SK-N-SH (cell line): ENCODE data around the gene IL13RA1. TPM values are rescaled to one million over a fixed set of nuclear protein-coding genes. Genes with fewer than 3 reads are reported as not detected.
A peak's percentile ranks its signal among the peaks of the same experiment; 100 is the strongest.

Experiments used
- CTCF ChIA-PET: fragments of 300-600, 350-600 bp; formaldehyde crosslinking; extraction: SDS; loops from one replicate; lab custom pipeline; 2021; lab: Yijun Ruan, JAX
- POLR2A ChIA-PET: fragments of 350-600 bp; sonication (Branson Sonifier 250); formaldehyde crosslinking; extraction: SDS; loops from one replicate; lab custom pipeline; 2020; ENCODE audit warnings: antibody characterized with exemption, inconsistent platforms; lab: Yijun Ruan, JAX
- DNase-seq: peaks from one replicate; pipeline ENCODE4 v3.0.0; 2012
- H2AFZ ChIP-seq: fragments of 200-600 bp; sonication (generic); 2 replicates; pipeline ENCODE4 v1.8.1; 2016; ENCODE audit warnings: antibody characterized with exemption, mild to moderate bottlenecking, low read depth
- H3F3A ChIP-seq: fragments of 200-600 bp; sonication (generic); replicated peaks from 2 replicates; pipeline ENCODE3; 2016; ENCODE audit warnings: antibody characterized with exemption, mild to moderate bottlenecking; ENCODE audit not compliant: insufficient read depth
- H3K27ac ChIP-seq, 2 experiments: fragments of 200-500 bp in 1 of 2; fragments of 200-600 bp in 1 of 2; sonication (Bioruptor generic) in 1 of 2; sonication (generic), shearing (Covaris generic) in 1 of 2; 2 replicates each; pipeline versions ENCODE4 v1.5.1 to v1.6.1; 2014 to 2016; ENCODE audit warnings: low read depth in 2 of 2, inconsistent platforms in 1 of 2, low read length in 1 of 2, mild to moderate bottlenecking in 1 of 2, mixed read lengths in 1 of 2
- H3K27me3 ChIP-seq: fragments of 200-600 bp; sonication (generic), shearing (Covaris generic); 2 replicates; pipeline ENCODE4 v1.6.1; 2016; ENCODE audit warnings: mixed run types; ENCODE audit not compliant: insufficient read depth
- H3K36me3 ChIP-seq, 2 experiments: fragments of 200-500 bp in 1 of 2; fragments of 200-600 bp in 1 of 2; sonication (Bioruptor generic) in 1 of 2; sonication (generic) in 1 of 2; replicated peaks in 1 of 2; 2 replicates each; pipeline versions ENCODE3 to v1.5.1; 2014 to 2016; ENCODE audit warnings: low read length in 1 of 2, mild to moderate bottlenecking in 1 of 2; ENCODE audit not compliant: insufficient read depth in 2 of 2, control insufficient read depth in 1 of 2
- H3K4me1 ChIP-seq, 2 experiments: fragments of 200-500 bp in 1 of 2; fragments of 200-600 bp in 1 of 2; sonication (Bioruptor generic) in 1 of 2; sonication (generic), shearing (Covaris generic) in 1 of 2; 2 replicates each; pipeline versions ENCODE4 v1.5.1 to v1.6.1; 2014 to 2016; ENCODE audit warnings: low read depth in 1 of 2, low read length in 1 of 2, mixed run types in 1 of 2; ENCODE audit not compliant: insufficient read depth in 2 of 2, control insufficient read depth in 1 of 2
- H3K4me2 ChIP-seq: fragments of 200-600 bp; sonication (generic), shearing (Covaris generic); 2 replicates; pipeline ENCODE4 v1.6.1; 2017; ENCODE audit warnings: mixed run types
- H3K4me3 ChIP-seq, 2 experiments: fragments of 200-500 bp in 1 of 2; fragments of 200-600 bp in 1 of 2; sonication (Bioruptor generic) in 1 of 2; sonication (generic), shearing (Covaris generic) in 1 of 2; 2 replicates each; pipeline versions ENCODE4 v1.5.1 to v1.8.1; 2014 to 2016; ENCODE audit warnings: low read depth in 2 of 2, inconsistent platforms in 1 of 2, low read length in 1 of 2, mild to moderate bottlenecking in 1 of 2, mixed read lengths in 1 of 2, moderate library complexity in 1 of 2
- H3K79me2 ChIP-seq: fragments of 200-600 bp; sonication (generic); 2 replicates; pipeline ENCODE4 v1.8.1; 2017; ENCODE audit warnings: mild to moderate bottlenecking; ENCODE audit not compliant: insufficient read depth
- H3K9ac ChIP-seq: fragments of 200-600 bp; sonication (generic); 2 replicates; pipeline ENCODE4 v1.6.1; 2017; ENCODE audit warnings: mixed run types
- H3K9me2 ChIP-seq: fragments of 200-600 bp; sonication (generic); 2 replicates; pipeline ENCODE4 v1.6.1; 2017; ENCODE audit warnings: mixed run types
- H3K9me3 ChIP-seq: fragments of 200-600 bp; sonication (generic); 2 replicates; pipeline ENCODE4 v1.6.1; 2017; ENCODE audit warnings: mixed run types, mild to moderate bottlenecking, moderate library complexity
- H4K20me1 ChIP-seq: fragments of 200-600 bp; sonication (generic); 2 replicates; pipeline ENCODE4 v1.6.1; 2017; ENCODE audit warnings: mild to moderate bottlenecking, mixed run types; ENCODE audit not compliant: insufficient read depth
- EZH2phosphoT487 ChIP-seq: fragments of 200-600 bp; sonication (generic); IDR thresholded peaks from 2 replicates; pipeline ENCODE4 v1.6.1; 2017; ENCODE audit warnings: low read depth, mixed run types, mild to moderate bottlenecking, antibody characterized with exemption, moderate library complexity, borderline replicate concordance
- FOSL2 ChIP-seq: IDR thresholded peaks from 2 replicates; pipeline ENCODE4 v1.4.0; 2012; ENCODE audit warnings: low read depth, mild to moderate bottlenecking, moderate library complexity, borderline replicate concordance
- JUND ChIP-seq: IDR thresholded peaks from 2 replicates; pipeline ENCODE4 v1.4.0; 2012
- POLR2AphosphoS5 ChIP-seq: IDR thresholded peaks from 2 replicates; pipeline ENCODE4 v1.6.1; 2012; ENCODE audit warnings: low read depth, low read length
- RCOR1 ChIP-seq: fragments of 150-350 bp; IDR thresholded peaks from 2 replicates; pipeline ENCODE4 v1.6.1; 2017; ENCODE audit warnings: antibody characterized with exemption, low read length
- RXRA ChIP-seq: IDR thresholded peaks from 2 replicates; pipeline ENCODE4 v1.4.0; 2012; ENCODE audit warnings: low read depth, mild to moderate bottlenecking, borderline replicate concordance
- SIN3A ChIP-seq: IDR thresholded peaks from 2 replicates; pipeline ENCODE4 v1.6.1; 2012; ENCODE audit warnings: low read depth, mild to moderate bottlenecking, low read length, moderate library complexity, borderline replicate concordance
- TAF1 ChIP-seq: IDR thresholded peaks from 2 replicates; pipeline ENCODE4 v1.6.1; 2012; ENCODE audit warnings: low read depth, mild to moderate bottlenecking, low read length, moderate library complexity, borderline replicate concordance
- TEAD4 ChIP-seq: IDR thresholded peaks from 2 replicates; pipeline ENCODE4 v1.4.0; 2012; ENCODE audit warnings: mild to moderate bottlenecking, borderline replicate concordance; ENCODE audit not compliant: insufficient read depth
- WGBS: methylation state at CpG from one replicate; pipeline ENCODE4 v1.1.6; 2017; ENCODE audit warnings: low lambda C conversion rate; 5-methylcytosine and 5-hydroxymethylcytosine counted together
- polyA plus RNA-seq, 3 experiments: library from polyadenylated mRNA; depleted of rRNA; stranded (reverse); fragments of >200 nt; gene quantifications; 2 replicates each; pipeline ENCODE4 v1.2.3, GENCODE V29; 2012
- TF ChIP-seq, protein P1 (sequence below): fragments of 150-350 bp; IDR thresholded peaks from 2 replicates; pipeline ENCODE4 v1.6.1; 2017; ENCODE audit warnings: antibody characterized with exemption, low read length, low read depth, borderline replicate concordance
- TF ChIP-seq, protein P2 (sequence below): IDR thresholded peaks from 2 replicates; pipeline ENCODE4 v1.4.0; 2012; ENCODE audit warnings: low read depth
- TF ChIP-seq, protein P3 (sequence below): fragments of 200-600 bp; sonication (generic); IDR thresholded peaks from 2 replicates; pipeline ENCODE4 v1.6.1; 2017; ENCODE audit warnings: antibody characterized with exemption, mild to moderate bottlenecking, moderate library complexity

IL13RA1 gene
- polyA plus RNA-seq, 1 of the 3 experiments (the other 2 are of a cell fraction), result 27.0 TPM

DNA sequence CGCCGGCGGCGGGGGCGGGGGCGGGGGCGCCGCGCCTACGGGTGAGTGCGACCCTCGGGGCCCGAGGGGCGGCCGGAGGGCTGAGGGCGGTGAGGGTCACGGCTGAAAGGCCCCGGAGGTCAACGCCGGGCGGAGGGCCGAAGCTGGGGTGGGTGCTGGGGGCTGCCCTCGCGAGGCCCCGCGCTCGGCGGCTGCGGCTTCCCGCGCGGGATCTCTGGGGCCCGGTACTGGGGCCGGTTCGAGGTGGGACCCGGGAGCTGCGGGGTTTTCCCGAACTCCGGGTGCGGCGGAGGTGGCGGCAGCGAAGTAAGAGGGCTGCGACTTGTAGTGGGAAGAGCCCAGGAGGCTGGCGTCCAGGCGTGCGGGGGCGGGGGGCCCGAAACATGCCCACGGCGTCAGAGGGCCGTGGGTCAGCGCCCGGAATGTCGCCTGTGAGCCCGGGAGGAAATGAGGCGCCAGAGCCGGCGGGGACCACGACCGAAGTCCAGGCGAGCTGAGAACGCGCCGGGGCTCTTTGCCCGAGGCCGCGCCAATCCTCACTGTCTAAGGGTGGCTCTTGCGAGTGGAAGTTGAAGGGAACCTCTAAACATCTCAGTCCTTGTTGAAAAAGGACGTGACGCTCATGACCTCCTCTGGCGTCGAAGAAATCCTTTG is 407 bp downstream of the IL13RA1 start:
- ChIA-PET CTCF (interaction anchor here (1.1 kb wide), 2 partner anchors 12 to 111 kb away, joined by 3 to 4 read pairs; no protein-coding TSS in a partner anchor), POLR2A (no interaction called here)
- Histone ChIP-seq H3K27me3 (no peaks in the 10 kb centered on the region), H3K9me3 (no peaks in the 10 kb centered on the region), H2AFZ (peak overlapping the region; percentile 44; the same call in 1 of the 2 replicates), H3K4me2 (peak overlapping the region; percentile 54), H3K4me3 (peak overlapping the region; percentile 59 to 65), H3K9ac (peak overlapping the region; percentile 78), H3K79me2 (peaks cover 24% of the 10 kb centered on the region; the same call in 1 of the 2 replicates), H4K20me1 (no peaks in the 10 kb centered on the region), H3F3A (no peaks in the 10 kb centered on the region), H3K27ac (peak overlapping the region; percentile 60 to 62; a peak in 3 of 4 replicates), H3K9me2 (no peaks in the 10 kb centered on the region), H3K36me3 (no peaks in the 10 kb centered on the region), H3K4me1 (peaks cover 0 to 3% of the 10 kb centered on the region in 2 experiments; a peak in 2 of 4 replicates)
- DNase-seq, result no peak
- TF ChIP-seq TEAD4, result 0 out of 2 replicates have a peak, but pooled peaks have one; percentile 23
- TF ChIP-seq RCOR1, result no peak
- no peak for TF ChIP-seq RXRA
- 5% methylated on average over 21 of the region's 73 CpGs for WGBS

DNA sequence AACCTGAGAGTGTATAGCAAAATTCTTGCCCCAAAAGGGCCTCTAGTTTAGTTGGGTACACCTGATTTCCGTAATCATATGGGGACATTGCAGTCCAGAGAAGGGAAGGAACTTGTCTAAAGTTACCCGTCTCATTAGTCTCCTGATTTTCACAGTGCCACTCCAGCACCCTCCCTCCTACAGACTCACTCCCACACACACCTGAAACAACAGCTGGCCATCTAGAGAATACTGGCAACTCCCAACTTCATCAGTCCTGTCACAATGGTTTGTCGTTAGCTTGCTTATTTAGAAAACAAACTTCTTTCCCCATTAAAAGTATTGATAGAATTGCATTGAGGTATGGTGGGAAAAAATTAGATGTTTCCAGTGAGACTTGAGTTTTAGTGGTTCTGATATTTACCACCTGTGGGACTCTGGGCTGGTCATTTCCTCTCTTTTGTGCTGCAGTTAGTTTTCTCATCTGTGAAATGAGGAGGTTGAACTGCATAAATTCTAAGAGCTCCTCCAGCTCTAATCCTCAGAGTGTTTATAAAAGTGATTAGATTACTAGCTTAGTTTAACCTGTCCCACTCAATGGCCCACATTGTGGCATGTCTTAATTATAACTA is 1.7 kb downstream of the IL13RA1 start:
- peak overlapping the region; percentile 54; the same call in 1 of the 2 replicates for H3K4me2 ChIP-seq
- no peaks in the 10 kb centered on the region for H3F3A ChIP-seq
- H3K9me2 ChIP-seq, result no peaks in the 10 kb centered on the region
- H3K27ac ChIP-seq, result no peak overlapping the region
- H2AFZ ChIP-seq, result no peak overlapping the region
- no peak overlapping the region for H3K4me3 ChIP-seq
- CTCF ChIA-PET, result interaction anchor here (0.5 to 0.8 kb wide), 2 partner anchors 127 to 211 kb away, joined by 3 read pairs; no protein-coding TSS in a partner anchor
- no peak overlapping the region for H3K9ac ChIP-seq
- POLR2A ChIA-PET, result no interaction called here
- peaks cover 0 to 3% of the 10 kb centered on the region in 2 experiments; a peak in 2 of 4 replicates for H3K4me1 ChIP-seq
- DNase-seq, result no peak
- WGBS, result 38% methylated on average over 3 of the region's 3 CpGs
- peaks cover 36% of the 10 kb centered on the region for H3K79me2 ChIP-seq
- no peaks in the 10 kb centered on the region for H4K20me1 ChIP-seq
- H3K27me3 ChIP-seq, result no peaks in the 10 kb centered on the region
- H3K36me3 ChIP-seq, result no peaks in the 10 kb centered on the region
- TF ChIP-seq EZH2phosphoT487 (no peak), TAF1 (no peak), FOSL2 (no peak), JUND (no peak), POLR2AphosphoS5 (no peak), SIN3A (no peak)
- TF ChIP-seq, protein P1, sequence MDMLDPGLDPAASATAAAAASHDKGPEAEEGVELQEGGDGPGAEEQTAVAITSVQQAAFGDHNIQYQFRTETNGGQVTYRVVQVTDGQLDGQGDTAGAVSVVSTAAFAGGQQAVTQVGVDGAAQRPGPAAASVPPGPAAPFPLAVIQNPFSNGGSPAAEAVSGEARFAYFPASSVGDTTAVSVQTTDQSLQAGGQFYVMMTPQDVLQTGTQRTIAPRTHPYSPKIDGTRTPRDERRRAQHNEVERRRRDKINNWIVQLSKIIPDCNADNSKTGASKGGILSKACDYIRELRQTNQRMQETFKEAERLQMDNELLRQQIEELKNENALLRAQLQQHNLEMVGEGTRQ, result no peak
- TF ChIP-seq, protein P2, sequence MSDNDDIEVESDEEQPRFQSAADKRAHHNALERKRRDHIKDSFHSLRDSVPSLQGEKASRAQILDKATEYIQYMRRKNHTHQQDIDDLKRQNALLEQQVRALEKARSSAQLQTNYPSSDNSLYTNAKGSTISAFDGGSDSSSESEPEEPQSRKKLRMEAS, result no peak
- TF ChIP-seq, protein P3, sequence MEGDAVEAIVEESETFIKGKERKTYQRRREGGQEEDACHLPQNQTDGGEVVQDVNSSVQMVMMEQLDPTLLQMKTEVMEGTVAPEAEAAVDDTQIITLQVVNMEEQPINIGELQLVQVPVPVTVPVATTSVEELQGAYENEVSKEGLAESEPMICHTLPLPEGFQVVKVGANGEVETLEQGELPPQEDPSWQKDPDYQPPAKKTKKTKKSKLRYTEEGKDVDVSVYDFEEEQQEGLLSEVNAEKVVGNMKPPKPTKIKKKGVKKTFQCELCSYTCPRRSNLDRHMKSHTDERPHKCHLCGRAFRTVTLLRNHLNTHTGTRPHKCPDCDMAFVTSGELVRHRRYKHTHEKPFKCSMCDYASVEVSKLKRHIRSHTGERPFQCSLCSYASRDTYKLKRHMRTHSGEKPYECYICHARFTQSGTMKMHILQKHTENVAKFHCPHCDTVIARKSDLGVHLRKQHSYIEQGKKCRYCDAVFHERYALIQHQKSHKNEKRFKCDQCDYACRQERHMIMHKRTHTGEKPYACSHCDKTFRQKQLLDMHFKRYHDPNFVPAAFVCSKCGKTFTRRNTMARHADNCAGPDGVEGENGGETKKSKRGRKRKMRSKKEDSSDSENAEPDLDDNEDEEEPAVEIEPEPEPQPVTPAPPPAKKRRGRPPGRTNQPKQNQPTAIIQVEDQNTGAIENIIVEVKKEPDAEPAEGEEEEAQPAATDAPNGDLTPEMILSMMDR, result no peak
- H3K9me3 ChIP-seq, result no peaks in the 10 kb centered on the region
